Measurements from ENCODE around the gene DDR2. TPM values are rescaled to one million over a fixed set of nuclear protein-coding genes. Genes with fewer than 3 reads are reported as not detected.

DDR2 gene
- total RNA-seq, 1 experiment from 2014 or later = 0.52 TPM

- TF ChIP-seq CTCF (conservative IDR thresholded peaks at IDR 0.05) = no peak
- Histone ChIP-seq H3K27me3 (ENCODE audit: insufficient read depth, low read length) (no peaks in the 10 kb centered on the region), H4K20me1 (ENCODE audit: control insufficient read depth, insufficient read depth, insufficient read length) (no peaks in the 10 kb centered on the region), H3K9ac (ENCODE audit: extremely low read depth, insufficient read length, low read length) (no peak overlapping the region), H3K23ac (ENCODE audit: insufficient read length, low read depth, low read length) (no peak overlapping the region), H3K27ac (ENCODE audit: insufficient read length, low read depth, low read length) (no peak overlapping the region), H3K4ac (ENCODE audit: low read depth, low read length) (no peak overlapping the region), H3K18ac (ENCODE audit: insufficient read length, low read depth, low read length) (no peak overlapping the region), H4K5ac (ENCODE audit: insufficient read length, low read depth, low read length) (no peak overlapping the region), H4K91ac (ENCODE audit: insufficient read length, low read depth, low read length) (no peak overlapping the region), H3K14ac (ENCODE audit: insufficient read depth, low read length) (no peak overlapping the region), H3K4me2 (ENCODE audit: insufficient read depth, insufficient read length, low read length) (no peak overlapping the region), H2AK5ac (ENCODE audit: insufficient read length, low read length) (no peak overlapping the region), H2BK120ac (ENCODE audit: low read depth, low read length, poor library complexity, severe bottlenecking) (no peak overlapping the region), H2AFZ (ENCODE audit: low read length) (no peak overlapping the region), H3K23me2 (ENCODE audit: insufficient read length, low read depth, low read length, poor library complexity, severe bottlenecking) (no peaks in the 10 kb centered on the region), H2BK15ac (ENCODE audit: low read depth, low read length) (no peak overlapping the region), H3K9me3 (ENCODE audit: control insufficient read depth, low read depth, low read length) (no peaks in the 10 kb centered on the region), H2BK5ac (ENCODE audit: insufficient read length, low read length) (no peak overlapping the region), H3K4me1 (ENCODE audit: insufficient read depth, low read length) (no peaks in the 10 kb centered on the region), H3K79me2 (ENCODE audit: insufficient read depth, low read length) (no peaks in the 10 kb centered on the region), H3T11ph (ENCODE audit: low read length) (no peak overlapping the region), H2BK12ac (ENCODE audit: insufficient read length, low read depth, low read length) (no peak overlapping the region), H4K8ac (replicated peaks; ENCODE audit: insufficient read length, low read depth, low read length) (no peak overlapping the region), H3K56ac (ENCODE audit: insufficient read length, low read depth, low read length) (no peak overlapping the region), H3K79me1 (ENCODE audit: insufficient read depth, low read depth, low read length, poor library complexity, severe bottlenecking) (no peaks in the 10 kb centered on the region), H2BK20ac (ENCODE audit: low read depth, low read length, poor library complexity, severe bottlenecking) (no peak overlapping the region)
- no peak for DNase-seq
- Mint-ChIP-seq H3K4me1 (peaks cover 3 to 4% of the 10 kb centered on the region in 2 experiments; a peak in 1 of 4 replicates), H3K9me3 (no peaks in the 10 kb centered on the region), H3K4me3 (no peak overlapping the region), H3K36me3 (ENCODE audit: insufficient read depth in 1 of 3, low read depth in 3 of 3) (no peaks in the 10 kb centered on the region), H3K27ac (no peak overlapping the region), H3K27me3 (ENCODE audit: low read depth) (no peaks in the 10 kb centered on the region; the same call in 1 of the 2 replicates)
- no CpG with 5 or more reads among the region's 4 CpGs for WGBS (ENCODE audit: extremely low coverage, insufficient read length, low lambda C conversion rate)
These were observed 13.4 kb downstream of the DDR2 start for GRCh38 chr1:162645666-162646065.
